ENCODE measurements around the gene MCOLN2.

The MCOLN2 gene

DNA sequence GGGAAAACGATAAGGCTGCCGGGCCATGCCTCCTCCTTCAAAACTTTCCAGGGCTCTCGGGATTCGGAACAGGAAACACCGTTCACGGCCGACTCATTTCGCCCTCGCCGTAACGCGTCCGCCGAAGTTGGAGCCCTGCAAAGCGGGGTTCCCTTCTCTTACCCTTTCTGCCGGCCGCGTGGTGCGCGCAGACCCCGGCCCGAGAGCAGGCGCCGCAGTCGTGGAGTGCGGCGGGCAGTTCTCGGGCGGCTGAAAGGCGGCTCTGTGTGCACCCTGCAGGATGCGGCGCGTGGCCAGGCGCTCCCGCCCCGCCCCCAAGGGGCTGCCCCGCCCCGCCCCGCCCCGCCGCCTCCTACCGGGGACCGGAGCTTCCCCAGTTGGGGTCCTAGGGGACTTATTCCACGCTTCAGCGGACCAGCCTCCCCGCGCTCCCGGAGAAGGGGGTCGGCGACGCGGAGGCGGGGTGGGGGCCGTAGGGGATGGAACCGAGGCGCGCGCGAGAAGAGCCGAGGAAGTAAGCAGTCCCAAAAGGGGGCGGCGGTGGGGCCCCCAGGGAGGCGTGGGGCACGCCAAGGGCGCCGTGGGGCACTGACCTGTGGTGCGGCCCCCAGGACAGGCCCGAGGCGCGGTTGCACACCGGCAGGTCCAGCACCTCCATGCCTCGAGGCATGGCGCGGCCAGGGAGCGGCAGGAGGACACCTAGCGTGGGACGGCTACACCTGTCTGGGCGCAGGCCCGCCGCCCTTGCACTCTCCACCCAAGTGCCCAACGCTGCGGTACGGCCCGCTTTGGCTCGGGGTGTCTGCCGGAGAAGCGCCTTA, at the start of gene MCOLN2:
TSS of gene MCOLN2 (minus strand) at position 268 of the 821 bp plus-strand sequence. CDS start at position 27, 241 bp downstream.
- TF ChIP-seq CTCF (IDR thresholded peaks at IDR 0.05; ENCODE audit: insufficient read depth, low read depth, low read length, missing control alignments) = no peak
- DNase-seq (ENCODE audit: low read depth) = peak; percentile 77
- H3K4me3 ChIP-seq (ENCODE audit: low read depth, low read length) = peak within 1 kb of the TSS; percentile 91

- no peak for DNase-seq (ENCODE audit: low read depth)
- no peak overlapping the region for H3K4me3 ChIP-seq (ENCODE audit: low read depth, low read length)
- TF ChIP-seq CTCF (IDR thresholded peaks at IDR 0.05; ENCODE audit: insufficient read depth, low read depth, low read length, missing control alignments) = no peak
Measured at GRCh38 chr1:85042413-85042812, 45.5 kb upstream of the MCOLN2 start.

DNA sequence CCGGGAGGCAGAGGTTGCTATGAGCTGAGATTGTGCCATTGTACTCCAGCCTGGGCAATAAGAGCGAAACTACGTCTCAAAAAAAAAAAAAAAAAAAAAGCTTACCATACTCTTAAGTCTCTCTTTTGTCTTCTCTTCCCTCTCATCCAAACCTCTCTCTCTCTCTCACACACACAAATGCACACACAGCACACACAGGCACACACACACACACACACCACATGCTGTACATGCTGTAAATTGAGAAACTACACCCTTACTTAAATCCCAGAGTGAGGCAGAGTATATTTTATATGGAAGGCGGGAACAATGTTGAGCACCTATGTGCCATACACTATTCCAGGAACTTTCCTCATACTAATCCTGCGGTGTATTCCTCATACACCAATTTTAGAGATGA, 44.9 kb upstream of the MCOLN2 start:
- TF ChIP-seq CTCF (IDR thresholded peaks at IDR 0.05; ENCODE audit: insufficient read depth, low read depth, low read length, missing control alignments) = no peak
- H3K4me3 ChIP-seq (ENCODE audit: low read depth, low read length) = no peak overlapping the region
- DNase-seq (ENCODE audit: low read depth) = no peak

DNA sequence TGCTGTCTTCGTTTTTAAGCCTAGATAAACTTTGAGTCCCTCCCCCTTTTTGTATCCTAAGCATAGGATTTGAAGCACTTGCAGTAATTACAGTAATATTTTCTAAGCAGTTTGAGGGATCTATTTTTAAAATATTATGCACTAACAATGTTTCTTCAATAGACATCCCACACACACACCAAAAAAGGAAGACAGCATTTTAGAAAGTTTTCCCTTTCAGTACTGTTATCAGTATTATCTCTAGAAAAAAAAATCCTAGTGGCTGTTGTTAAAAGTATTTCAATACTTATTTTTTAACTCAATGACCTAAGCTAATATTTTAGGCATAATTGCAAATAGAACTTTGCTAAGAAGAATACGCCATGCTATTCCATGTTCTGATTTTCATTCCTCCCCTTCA, 36.3 kb upstream of the MCOLN2 start:
- H3K4me3 ChIP-seq (ENCODE audit: low read depth, low read length) = no peak overlapping the region
- TF ChIP-seq CTCF (IDR thresholded peaks at IDR 0.05; ENCODE audit: insufficient read depth, low read depth, low read length, missing control alignments) = no peak
- no peak for DNase-seq (ENCODE audit: low read depth)

- no peak overlapping the region for H3K4me3 ChIP-seq (ENCODE audit: low read depth, low read length)
- no peak for TF ChIP-seq CTCF (IDR thresholded peaks at IDR 0.05; ENCODE audit: insufficient read depth, low read depth, low read length, missing control alignments)
- no peak for DNase-seq (ENCODE audit: low read depth)
Measured at GRCh38 chr1:85030536-85030935, 33.6 kb upstream of the MCOLN2 start.

DNA sequence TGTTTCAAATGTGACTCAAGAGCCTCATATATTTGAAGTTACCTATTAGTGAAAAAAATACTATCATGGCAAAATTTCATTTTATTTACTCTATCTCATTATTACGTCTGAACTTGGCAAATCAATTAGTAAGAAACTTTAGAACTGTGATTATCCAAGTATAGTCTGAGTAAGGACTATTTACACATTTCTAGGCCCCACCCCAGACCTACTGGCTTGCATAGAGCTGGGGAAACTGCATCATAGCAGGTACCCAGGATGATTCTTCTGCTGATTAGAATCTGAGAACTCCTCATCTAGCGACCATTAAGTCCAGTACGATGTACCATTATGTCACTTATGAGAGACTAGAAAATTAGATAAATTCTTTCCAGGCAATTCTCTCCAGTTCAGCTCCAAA, 31.2 kb upstream of the MCOLN2 start:
- no peak for DNase-seq (ENCODE audit: low read depth)
- H3K4me3 ChIP-seq (ENCODE audit: low read depth, low read length) = no peak overlapping the region
- no peak for TF ChIP-seq CTCF (IDR thresholded peaks at IDR 0.05; ENCODE audit: insufficient read depth, low read depth, low read length, missing control alignments)

All from GM12865 (cell line).